Gastroesophageal sphincter (tissue), 4 donors: ENCODE measurements around the gene RAB11FIP3. TPM values are rescaled to one million over a fixed set of nuclear protein-coding genes. Genes with fewer than 3 reads are reported as not detected.
"Not testable (repeated sequence)": the region's sequence is repeated elsewhere in the genome, so short reads cannot be mapped to it uniquely, and the experiment has no call there.

Experiments
- ATAC-seq: fragments of 150-250 bp; one replicate; pipeline ENCODE4 v1.9.1; 2016; ENCODE audit warnings: mild to moderate bottlenecking, moderate library complexity
- H3K27ac ChIP-seq, 4 donors: fragments of 200-600 bp; sonication (generic) in 3 of 4; 1 replicate in 3 of 4; 2 replicates in 1 of 4; pipeline ENCODE4 v1.5.1; 2016 to 2019
- H3K27me3 ChIP-seq: fragments of 200-600 bp; sonication (generic); one replicate; pipeline ENCODE4 v1.5.1; 2019
- H3K36me3 ChIP-seq, 2 donors: fragments of 200-600 bp; sonication (generic); one replicate each; pipeline ENCODE4 v1.5.1; 2019; ENCODE audit warnings: control low read depth in 1 of 2
- H3K4me1 ChIP-seq, 3 donors: fragments of 200-600 bp; sonication (generic); 1 replicate in 2 of 3; 2 replicates in 1 of 3; pipeline ENCODE4 v1.5.1; 2016 to 2019; ENCODE audit warnings: control low read depth in 2 of 3
- H3K4me3 ChIP-seq, 2 donors: fragments of 200-600 bp; sonication (generic); one replicate each; pipeline ENCODE4 v1.5.1; 2019; ENCODE audit warnings: mild to moderate bottlenecking in 1 of 2, moderate library complexity in 1 of 2
- H3K9me3 ChIP-seq, 3 donors: fragments of 200-600 bp; sonication (generic); one replicate each; pipeline ENCODE4 v1.5.1; 2017 to 2019; ENCODE audit warnings: control low read depth in 2 of 3
- EP300 ChIP-seq: sonication (generic); formaldehyde crosslinking; IDR thresholded peaks from one replicate; pipeline ENCODE4 v1.6.1; 2017; ENCODE audit warnings: antibody characterized with exemption, mild to moderate bottlenecking
- POLR2A ChIP-seq, 2 donors: fragments of 450-650 bp; IDR thresholded peaks; one replicate each; pipeline ENCODE4 v1.6.1; 2017; ENCODE audit warnings: antibody characterized with exemption in 2 of 2, mild to moderate bottlenecking in 2 of 2, moderate library complexity in 1 of 2
- POLR2AphosphoS5 ChIP-seq: sonication (generic); formaldehyde crosslinking; IDR thresholded peaks from one replicate; pipeline ENCODE4 v1.6.1; 2017; ENCODE audit warnings: antibody characterized with exemption
- WGBS, 2 donors: methylation state at CpG; one replicate each; pipeline ENCODE4 v1.1.5; 2018; ENCODE audit warnings: low coverage in 1 of 2; 5-methylcytosine and 5-hydroxymethylcytosine counted together
- total RNA-seq, 4 donors: library from RNA; depleted of rRNA; stranded (reverse); fragments of >200 nt; gene quantifications; one replicate each; pipeline ENCODE4 v1.1.0, GENCODE V29; 2016
- TF ChIP-seq, protein P1 (sequence below), 4 experiments: fragments of 200-600 bp in 2 of 4; fragments of 450-650 bp in 2 of 4; sonication (generic) in 1 of 4; IDR thresholded peaks; one replicate each; pipeline ENCODE4 v1.5.1; 2017 to 2019; ENCODE audit warnings: antibody characterized with exemption in 4 of 4, mild to moderate bottlenecking in 2 of 4, moderate library complexity in 2 of 4

The RAB11FIP3 gene
- total RNA-seq, 4 donors from 2014 or later = 47.4 to 88.9 (median 58.6) TPM

DNA sequence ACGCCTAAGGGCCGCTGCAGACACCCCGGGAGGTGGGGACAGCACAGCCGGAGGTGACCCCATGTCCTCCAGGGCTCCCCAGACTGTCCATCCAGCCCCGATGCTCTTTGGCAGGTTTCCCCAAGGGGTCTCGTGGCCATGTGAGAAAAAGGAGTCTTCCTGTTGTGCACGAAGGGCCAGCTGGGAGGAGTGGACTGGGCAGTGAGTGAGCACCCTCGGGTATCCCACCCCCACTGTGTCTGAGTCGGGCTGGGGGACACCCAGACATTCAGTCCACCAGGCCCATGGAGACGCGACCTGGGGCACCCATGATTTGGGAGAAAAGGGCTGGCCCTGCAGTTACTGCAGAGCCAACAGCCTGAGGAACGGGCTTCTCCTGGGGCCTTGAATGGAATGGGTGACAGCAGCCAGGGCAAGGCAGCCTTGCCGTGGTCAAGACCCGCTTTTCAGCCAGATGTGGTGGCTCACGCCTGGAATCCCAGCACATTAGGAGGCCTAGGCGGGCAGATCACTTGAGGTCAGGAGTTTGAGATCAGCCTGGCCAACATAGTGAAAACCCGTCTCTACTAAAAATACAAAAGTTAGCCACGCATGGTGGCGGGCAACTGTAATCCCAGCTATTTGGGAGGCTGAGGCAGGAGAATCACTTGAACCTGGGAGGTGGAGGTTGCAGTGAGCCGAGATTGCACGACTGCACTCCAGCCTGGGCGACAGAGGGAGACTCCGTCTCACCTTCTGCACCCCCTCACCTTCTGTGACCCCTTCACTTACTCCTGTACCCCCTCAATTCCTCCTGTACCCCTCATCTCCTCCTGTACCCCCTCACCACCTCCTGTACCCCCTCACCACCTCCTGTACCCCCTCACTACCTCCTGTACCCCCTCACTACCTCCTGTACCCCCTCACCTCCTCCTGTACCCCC is 78.0 kb downstream of the RAB11FIP3 start:
- TF ChIP-seq EP300 = no peak
- TF ChIP-seq, protein P1, sequence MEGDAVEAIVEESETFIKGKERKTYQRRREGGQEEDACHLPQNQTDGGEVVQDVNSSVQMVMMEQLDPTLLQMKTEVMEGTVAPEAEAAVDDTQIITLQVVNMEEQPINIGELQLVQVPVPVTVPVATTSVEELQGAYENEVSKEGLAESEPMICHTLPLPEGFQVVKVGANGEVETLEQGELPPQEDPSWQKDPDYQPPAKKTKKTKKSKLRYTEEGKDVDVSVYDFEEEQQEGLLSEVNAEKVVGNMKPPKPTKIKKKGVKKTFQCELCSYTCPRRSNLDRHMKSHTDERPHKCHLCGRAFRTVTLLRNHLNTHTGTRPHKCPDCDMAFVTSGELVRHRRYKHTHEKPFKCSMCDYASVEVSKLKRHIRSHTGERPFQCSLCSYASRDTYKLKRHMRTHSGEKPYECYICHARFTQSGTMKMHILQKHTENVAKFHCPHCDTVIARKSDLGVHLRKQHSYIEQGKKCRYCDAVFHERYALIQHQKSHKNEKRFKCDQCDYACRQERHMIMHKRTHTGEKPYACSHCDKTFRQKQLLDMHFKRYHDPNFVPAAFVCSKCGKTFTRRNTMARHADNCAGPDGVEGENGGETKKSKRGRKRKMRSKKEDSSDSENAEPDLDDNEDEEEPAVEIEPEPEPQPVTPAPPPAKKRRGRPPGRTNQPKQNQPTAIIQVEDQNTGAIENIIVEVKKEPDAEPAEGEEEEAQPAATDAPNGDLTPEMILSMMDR (IDR thresholded peaks at IDR 0.05) = no peak
- no peak for ATAC-seq
- WGBS, 2 donors = 92 to 99% methylated on average over 6 of the region's 23 CpGs

DNA sequence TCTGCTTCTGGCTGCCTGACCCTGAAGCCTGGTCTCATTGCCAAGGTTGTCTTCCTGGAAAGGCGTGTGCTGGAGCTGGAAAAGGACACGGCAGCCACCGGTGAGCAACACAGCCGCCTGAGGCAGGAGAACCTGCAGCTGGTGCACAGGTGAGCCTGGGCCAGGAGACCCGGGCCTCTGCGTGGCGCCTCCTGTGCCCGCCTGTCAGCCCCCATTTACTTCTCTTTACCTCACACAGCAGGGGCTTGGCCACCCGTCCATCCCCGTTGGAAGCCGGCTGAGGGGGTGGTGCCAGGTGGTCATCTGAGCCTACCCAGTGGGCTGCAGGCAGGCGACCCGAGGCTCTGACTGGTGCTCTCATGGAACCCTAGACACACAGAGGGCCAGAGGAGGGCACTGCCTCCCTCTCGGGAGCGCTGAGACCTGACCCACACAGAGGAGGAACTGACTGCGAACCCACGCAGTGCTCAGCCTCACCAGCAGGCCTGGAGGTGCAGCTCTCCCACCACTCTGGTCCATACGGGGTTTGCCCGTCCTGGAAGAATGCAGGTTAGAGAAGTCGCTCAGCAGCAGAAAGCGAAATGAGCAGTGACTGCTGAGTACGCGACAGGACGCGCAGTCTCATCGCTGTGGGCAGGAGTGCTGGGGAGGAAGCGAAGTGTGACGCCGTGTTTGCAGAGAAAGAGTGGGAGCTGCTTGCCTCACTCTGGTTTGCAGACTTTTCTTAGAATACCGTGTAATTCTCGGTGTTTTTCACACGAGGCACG is 80.2 kb downstream of the RAB11FIP3 start:
- TF ChIP-seq, protein P1 (IDR thresholded peaks at IDR 0.05) = no peak
- TF ChIP-seq EP300 (no peak), POLR2AphosphoS5 (no peak)
- WGBS, 2 donors = 94% methylated on average over 12 of the region's 33 CpGs; no CpG with 5 or more reads in 1 of the 2 donors
- no peaks in the 10 kb centered on the region for H3K4me1 ChIP-seq
- H3K9me3 ChIP-seq = no peaks in the 10 kb centered on the region
- no peak overlapping the region for H3K4me3 ChIP-seq
- H3K27me3 ChIP-seq = no peaks in the 10 kb centered on the region
- no peak for ATAC-seq
- H3K27ac ChIP-seq = no peak overlapping the region
- H3K36me3 ChIP-seq = peaks cover 0 to 62% of the 10 kb centered on the region in 2 donors

More for the DNA sequence above, 78.0 kb downstream of the RAB11FIP3 start:
- Histone ChIP-seq H3K27ac (no peak overlapping the region), H3K36me3 (peaks cover 0 to 57% of the 10 kb centered on the region in 2 donors), H3K27me3 (no peaks in the 10 kb centered on the region), H3K4me1 (no peaks in the 10 kb centered on the region), H3K4me3 (no peak overlapping the region), H3K9me3 (no peaks in the 10 kb centered on the region)

DNA sequence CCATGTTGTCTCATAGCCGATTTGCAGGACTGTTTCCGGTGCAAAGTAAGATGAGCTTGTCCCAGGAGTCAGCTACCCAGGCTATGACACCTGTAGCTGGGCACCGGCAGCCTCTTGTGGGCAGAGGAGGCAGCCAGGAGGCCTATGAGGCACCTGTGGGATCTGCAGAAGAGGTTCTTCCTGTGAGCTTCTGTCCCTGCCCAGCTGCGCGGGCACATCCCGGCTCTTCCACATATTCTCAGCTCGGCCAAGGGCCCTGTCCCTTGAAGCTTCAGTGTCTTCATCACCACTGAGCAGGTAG is 80.7 kb downstream of the RAB11FIP3 start:
- Histone ChIP-seq H3K4me3 (no peak overlapping the region), H3K4me1 (no peaks in the 10 kb centered on the region), H3K27ac (no peak overlapping the region), H3K36me3 (peaks cover 0 to 67% of the 10 kb centered on the region in 2 donors), H3K27me3 (no peaks in the 10 kb centered on the region), H3K9me3 (no peaks in the 10 kb centered on the region)
- ATAC-seq = no peak
- 98% methylated on average over 5 of the region's 7 CpGs; no CpG with 5 or more reads in 1 of the 2 donors for WGBS, 2 donors
- TF ChIP-seq EP300 (no peak), POLR2A (IDR thresholded peaks at IDR 0.05) (no peak)
- TF ChIP-seq, protein P1 (IDR thresholded peaks at IDR 0.05) = no peak

DNA sequence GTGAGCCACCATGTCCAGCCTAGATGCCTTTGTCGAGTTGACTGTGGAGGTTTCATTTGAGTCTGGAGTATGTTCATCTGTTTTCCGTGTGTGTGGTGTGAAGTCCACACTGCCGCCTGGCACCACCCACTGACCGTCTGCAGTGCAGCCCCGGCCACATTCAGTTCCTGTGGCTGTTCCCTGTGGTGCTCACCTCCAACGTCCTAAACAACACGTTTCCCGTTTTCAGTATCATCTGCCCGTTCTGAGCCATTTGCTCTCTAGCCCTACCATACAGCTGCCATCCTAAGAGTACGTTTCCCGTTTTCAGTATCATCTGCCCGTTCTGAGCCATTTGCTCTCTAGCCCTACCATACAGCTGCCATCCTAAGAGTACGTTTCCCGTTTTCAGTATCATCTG is 82.1 kb downstream of the RAB11FIP3 start:
- not testable (repeated sequence) for H3K4me1 ChIP-seq, H3K4me3 ChIP-seq, H3K27me3 ChIP-seq, ATAC-seq, H3K9me3 ChIP-seq, H3K27ac ChIP-seq
- WGBS, 2 donors = 86 to 87% methylated on average over 10 to 13 of the region's 14 CpGs
- H3K36me3 ChIP-seq = peaks cover 0 to 71% of the 10 kb centered on the region in 2 donors

GRCh38 chr16:507996-508395 is 82.5 kb downstream of the RAB11FIP3 start:
- no peaks in the 10 kb centered on the region for H3K9me3 ChIP-seq
- 79 to 81% methylated on average over 5 to 6 of the region's 6 CpGs for WGBS, 2 donors
- H3K4me1 ChIP-seq = no peaks in the 10 kb centered on the region
- H3K27me3 ChIP-seq = no peaks in the 10 kb centered on the region
- H3K36me3 ChIP-seq = peaks cover 0 to 71% of the 10 kb centered on the region in 2 donors
- H3K4me3 ChIP-seq = no peak overlapping the region
- TF ChIP-seq POLR2AphosphoS5 (no peak), POLR2A (IDR thresholded peaks at IDR 0.05) (no peak), EP300 (no peak)
- TF ChIP-seq, protein P1 (IDR thresholded peaks at IDR 0.05) = no peak
- H3K27ac ChIP-seq = no peak overlapping the region
- ATAC-seq = no peak
